PFSK-1 (cell line): ENCODE results near the gene IPO5.

Experiments
- FOXP2 ChIP-seq: optimal IDR thresholded peaks from 2 replicates; pipeline ENCODE3; 2011; ENCODE audit warnings: borderline replicate concordance, control low read depth, inconsistent platforms; ENCODE audit not compliant: insufficient read depth; ENCODE audit errors: extremely low read length, extremely low read depth
- POLR2AphosphoS5 ChIP-seq: IDR thresholded peaks from 2 replicates; pipeline ENCODE4 v1.6.1; 2012; ENCODE audit warnings: low read depth, mild to moderate bottlenecking, control low read depth, low read length, moderate library complexity
- SIN3A ChIP-seq: IDR thresholded peaks from 2 replicates; pipeline ENCODE4 v1.6.1; 2012; ENCODE audit warnings: mild to moderate bottlenecking, low read length, moderate library complexity, borderline replicate concordance; ENCODE audit not compliant: insufficient read depth
- TAF1 ChIP-seq: IDR thresholded peaks from 2 replicates; pipeline ENCODE4 v1.6.1; 2012; ENCODE audit warnings: low read length, control low read depth, borderline replicate concordance; ENCODE audit not compliant: insufficient read depth
- TF ChIP-seq, protein P1 (sequence below), 2 experiments: IDR thresholded peaks; 2 replicates each; pipeline versions ENCODE4 v1.6.1 to v1.8.0; 2011 to 2012; ENCODE audit warnings: low read depth in 2 of 2, low read length in 2 of 2, control low read depth in 1 of 2, inconsistent platforms in 1 of 2, mild to moderate bottlenecking in 1 of 2, moderate library complexity in 1 of 2; ENCODE audit not compliant: insufficient read depth in 1 of 2

The IPO5 gene

GRCh38 chr13:97938706-97939475, 14.6 kb upstream of the IPO5 start:
- TF ChIP-seq FOXP2: no peak
- no peak for TF ChIP-seq TAF1
- TF ChIP-seq, protein P1, sequence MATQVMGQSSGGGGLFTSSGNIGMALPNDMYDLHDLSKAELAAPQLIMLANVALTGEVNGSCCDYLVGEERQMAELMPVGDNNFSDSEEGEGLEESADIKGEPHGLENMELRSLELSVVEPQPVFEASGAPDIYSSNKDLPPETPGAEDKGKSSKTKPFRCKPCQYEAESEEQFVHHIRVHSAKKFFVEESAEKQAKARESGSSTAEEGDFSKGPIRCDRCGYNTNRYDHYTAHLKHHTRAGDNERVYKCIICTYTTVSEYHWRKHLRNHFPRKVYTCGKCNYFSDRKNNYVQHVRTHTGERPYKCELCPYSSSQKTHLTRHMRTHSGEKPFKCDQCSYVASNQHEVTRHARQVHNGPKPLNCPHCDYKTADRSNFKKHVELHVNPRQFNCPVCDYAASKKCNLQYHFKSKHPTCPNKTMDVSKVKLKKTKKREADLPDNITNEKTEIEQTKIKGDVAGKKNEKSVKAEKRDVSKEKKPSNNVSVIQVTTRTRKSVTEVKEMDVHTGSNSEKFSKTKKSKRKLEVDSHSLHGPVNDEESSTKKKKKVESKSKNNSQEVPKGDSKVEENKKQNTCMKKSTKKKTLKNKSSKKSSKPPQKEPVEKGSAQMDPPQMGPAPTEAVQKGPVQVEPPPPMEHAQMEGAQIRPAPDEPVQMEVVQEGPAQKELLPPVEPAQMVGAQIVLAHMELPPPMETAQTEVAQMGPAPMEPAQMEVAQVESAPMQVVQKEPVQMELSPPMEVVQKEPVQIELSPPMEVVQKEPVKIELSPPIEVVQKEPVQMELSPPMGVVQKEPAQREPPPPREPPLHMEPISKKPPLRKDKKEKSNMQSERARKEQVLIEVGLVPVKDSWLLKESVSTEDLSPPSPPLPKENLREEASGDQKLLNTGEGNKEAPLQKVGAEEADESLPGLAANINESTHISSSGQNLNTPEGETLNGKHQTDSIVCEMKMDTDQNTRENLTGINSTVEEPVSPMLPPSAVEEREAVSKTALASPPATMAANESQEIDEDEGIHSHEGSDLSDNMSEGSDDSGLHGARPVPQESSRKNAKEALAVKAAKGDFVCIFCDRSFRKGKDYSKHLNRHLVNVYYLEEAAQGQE (IDR thresholded peaks at IDR 0.05; ENCODE audit: insufficient read depth in 1 of 2, low read depth in 2 of 2, low read length in 2 of 2): no peak
- TF ChIP-seq SIN3A: no peak
- no peak for TF ChIP-seq POLR2AphosphoS5

GRCh38 chr13:97944396-97945029, 9.0 kb upstream of the IPO5 start:
- TF ChIP-seq FOXP2 (no peak), TAF1 (no peak), POLR2AphosphoS5 (no peak), SIN3A (no peak)
- TF ChIP-seq, protein P1 (IDR thresholded peaks at IDR 0.05; ENCODE audit: insufficient read depth in 1 of 2, low read depth in 2 of 2, low read length in 2 of 2): no peak

- no peak for TF ChIP-seq TAF1
Measured at GRCh38 chr13:97945342-97945741, 8.1 kb upstream of the IPO5 start.

- no peak for TF ChIP-seq POLR2AphosphoS5
- TF ChIP-seq, protein P1 (IDR thresholded peaks at IDR 0.05; ENCODE audit: insufficient read depth in 1 of 2, low read depth in 2 of 2, low read length in 2 of 2): no peak
- TF ChIP-seq FOXP2: no peak
- no peak for TF ChIP-seq SIN3A
- no peak for TF ChIP-seq TAF1
Measured at GRCh38 chr13:97945792-97946419, 7.6 kb upstream of the IPO5 start.

DNA sequence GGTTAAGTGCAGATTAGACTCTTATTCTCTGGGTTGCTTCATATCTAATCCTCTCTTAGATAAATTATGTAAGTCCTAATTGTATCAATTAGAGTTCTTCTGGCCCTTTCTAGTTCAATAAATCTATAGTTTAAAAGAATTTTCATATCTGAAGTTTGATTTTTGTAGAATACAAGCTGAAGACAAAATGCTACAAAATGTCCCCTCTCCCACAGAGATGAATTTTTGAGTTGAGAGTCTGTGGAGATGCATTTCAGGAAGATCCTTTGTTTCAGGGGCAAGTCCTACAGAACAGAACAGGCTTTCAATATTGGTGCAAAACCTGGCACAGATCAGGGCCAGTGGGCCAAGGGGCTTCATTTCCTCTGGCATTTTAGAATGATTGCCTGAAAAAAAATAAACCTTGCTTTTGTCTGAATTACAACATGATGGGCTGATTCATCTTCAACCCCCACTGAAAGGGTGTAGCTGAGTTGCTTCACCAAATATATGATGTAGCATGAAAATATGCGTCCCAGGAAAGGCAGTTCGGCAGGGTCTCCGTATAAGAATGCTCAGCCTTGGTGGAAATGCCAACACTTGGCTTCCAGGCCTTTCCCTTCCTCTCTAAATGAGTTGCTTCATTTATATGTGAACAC, 6.4 kb upstream of the IPO5 start:
- TF ChIP-seq, protein P1 (IDR thresholded peaks at IDR 0.05; ENCODE audit: insufficient read depth in 1 of 2, low read depth in 2 of 2, low read length in 2 of 2): no peak
- no peak for TF ChIP-seq TAF1
- TF ChIP-seq POLR2AphosphoS5: no peak
- TF ChIP-seq SIN3A: no peak
- no peak for TF ChIP-seq FOXP2
